Activated CD8-positive, alpha-beta memory T cell treated with anti-CD3 and anti-CD28 coated beads, Interleukin-2, amount 50 U/mL, for 1 hour (primary cell): ENCODE results near the gene SUSD6.

Experiments used
- DNase-seq: peaks from one replicate; pipeline ENCODE4 v3.0.0-alpha.2; 2020; ENCODE audit errors: extremely low read depth

Gene SUSD6

DNA sequence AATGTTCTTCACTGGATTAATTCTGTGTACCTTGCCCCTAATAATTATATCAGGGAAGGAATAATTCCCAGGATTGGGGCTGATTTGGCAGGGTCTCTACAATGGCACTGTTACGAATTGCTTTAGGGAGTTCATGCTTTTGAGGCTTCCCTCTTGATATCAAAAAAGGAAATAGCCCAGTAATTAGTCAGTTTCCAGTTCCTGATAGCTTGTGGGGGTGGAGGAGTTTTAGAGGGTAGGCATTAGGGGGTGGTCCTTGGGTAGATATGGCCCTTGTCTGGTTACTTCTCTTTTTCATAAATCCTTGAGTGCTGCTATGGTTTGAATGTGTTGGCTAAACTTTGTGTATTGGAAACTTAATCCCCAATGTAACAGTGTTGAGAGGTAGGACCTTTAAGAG, 149.4 kb downstream of the SUSD6 start:
- DNase-seq = no peak

DNA sequence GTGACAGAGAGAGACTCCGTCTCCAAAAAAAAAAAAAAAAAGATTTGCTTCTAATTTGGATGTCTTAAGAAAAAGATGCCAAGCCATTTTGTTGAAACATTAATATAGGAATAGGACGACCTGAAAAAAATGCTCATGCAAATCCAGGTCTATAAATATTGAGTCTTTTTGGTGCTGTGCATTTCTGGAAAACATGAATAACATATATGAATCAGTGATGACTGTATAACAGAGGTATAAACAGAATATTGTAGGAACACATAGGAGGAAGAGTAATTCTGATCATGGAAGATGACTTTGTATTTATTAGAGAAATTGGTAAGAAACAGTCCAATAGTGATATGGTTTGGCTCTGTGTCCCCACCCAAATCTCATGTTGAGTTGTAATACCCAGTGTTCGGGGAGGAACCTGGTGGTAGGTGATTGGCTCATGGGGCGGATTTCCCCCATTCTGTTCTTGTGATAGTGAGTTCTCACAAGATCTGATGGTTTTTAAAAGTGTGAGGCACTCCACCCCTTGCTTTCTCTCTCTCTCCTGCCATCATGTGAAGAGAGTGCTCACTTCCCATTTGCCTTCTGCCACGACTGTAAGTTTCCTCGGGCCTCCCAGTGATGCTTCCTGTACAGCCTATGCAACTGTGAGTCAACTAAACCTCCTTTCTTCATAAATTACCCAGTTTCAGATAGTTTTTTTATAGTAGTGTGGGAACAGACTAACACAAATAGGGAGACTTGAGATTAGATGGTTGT, 152.5 kb downstream of the SUSD6 start:
- DNase-seq = no peak
